ENCODE measurements around the gene COMTD1.

GRCh38 chr10:75263806-75264205 lies 28.0 kb upstream of the COMTD1 start:
- TF ChIP-seq CTCF (IDR thresholded peaks at IDR 0.05): no peak
- no peak for TF ChIP-seq EZH2 (IDR thresholded peaks at IDR 0.05; ENCODE audit: borderline replicate concordance, insufficient read depth, low read depth, low read length, poor library complexity, severe bottlenecking)

Data from B cell (primary cell).